ENCODE results near the gene KANSL1L.
A peak's percentile ranks its signal among the peaks of the same experiment; 100 is the strongest.
"Not testable (repeated sequence)": the region's sequence is repeated elsewhere in the genome, so short reads cannot be mapped to it uniquely, and the experiment has no call there.

The KANSL1L gene

DNA sequence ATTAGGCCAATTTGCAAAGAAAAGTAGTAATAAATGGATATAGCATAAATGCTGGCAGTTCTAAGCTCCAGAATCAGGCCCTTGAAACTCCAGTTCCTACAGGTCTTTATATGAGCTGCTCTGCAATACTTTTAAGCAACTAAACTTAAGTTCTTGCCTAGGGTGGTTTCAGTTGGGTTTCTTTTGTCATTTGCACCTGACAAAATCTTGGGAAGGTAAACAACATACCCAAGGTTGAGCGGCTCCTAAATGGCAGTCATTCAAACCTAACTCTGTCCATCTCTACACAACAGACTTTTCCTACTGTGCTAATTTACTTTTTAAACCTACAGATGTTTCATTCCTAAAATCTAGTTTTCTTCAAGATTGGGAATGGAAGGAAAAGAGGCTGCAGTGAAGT, 9.3 kb upstream of the KANSL1L start:
- Histone ChIP-seq H3K4me1 (no peaks in the 10 kb centered on the region), H3K9me3 (peaks cover 2% of the 10 kb centered on the region; the same call in 1 of the 2 replicates), H3K36me3 (no peaks in the 10 kb centered on the region), H3K27me3 (no peaks in the 10 kb centered on the region), H3K4me3 (ENCODE audit: low read depth, low read length) (no peak overlapping the region)
- DNase-seq: no peak
- TF ChIP-seq, protein P1, sequence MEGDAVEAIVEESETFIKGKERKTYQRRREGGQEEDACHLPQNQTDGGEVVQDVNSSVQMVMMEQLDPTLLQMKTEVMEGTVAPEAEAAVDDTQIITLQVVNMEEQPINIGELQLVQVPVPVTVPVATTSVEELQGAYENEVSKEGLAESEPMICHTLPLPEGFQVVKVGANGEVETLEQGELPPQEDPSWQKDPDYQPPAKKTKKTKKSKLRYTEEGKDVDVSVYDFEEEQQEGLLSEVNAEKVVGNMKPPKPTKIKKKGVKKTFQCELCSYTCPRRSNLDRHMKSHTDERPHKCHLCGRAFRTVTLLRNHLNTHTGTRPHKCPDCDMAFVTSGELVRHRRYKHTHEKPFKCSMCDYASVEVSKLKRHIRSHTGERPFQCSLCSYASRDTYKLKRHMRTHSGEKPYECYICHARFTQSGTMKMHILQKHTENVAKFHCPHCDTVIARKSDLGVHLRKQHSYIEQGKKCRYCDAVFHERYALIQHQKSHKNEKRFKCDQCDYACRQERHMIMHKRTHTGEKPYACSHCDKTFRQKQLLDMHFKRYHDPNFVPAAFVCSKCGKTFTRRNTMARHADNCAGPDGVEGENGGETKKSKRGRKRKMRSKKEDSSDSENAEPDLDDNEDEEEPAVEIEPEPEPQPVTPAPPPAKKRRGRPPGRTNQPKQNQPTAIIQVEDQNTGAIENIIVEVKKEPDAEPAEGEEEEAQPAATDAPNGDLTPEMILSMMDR (IDR thresholded peaks at IDR 0.05; ENCODE audit: low read depth, low read length): no peak

DNA sequence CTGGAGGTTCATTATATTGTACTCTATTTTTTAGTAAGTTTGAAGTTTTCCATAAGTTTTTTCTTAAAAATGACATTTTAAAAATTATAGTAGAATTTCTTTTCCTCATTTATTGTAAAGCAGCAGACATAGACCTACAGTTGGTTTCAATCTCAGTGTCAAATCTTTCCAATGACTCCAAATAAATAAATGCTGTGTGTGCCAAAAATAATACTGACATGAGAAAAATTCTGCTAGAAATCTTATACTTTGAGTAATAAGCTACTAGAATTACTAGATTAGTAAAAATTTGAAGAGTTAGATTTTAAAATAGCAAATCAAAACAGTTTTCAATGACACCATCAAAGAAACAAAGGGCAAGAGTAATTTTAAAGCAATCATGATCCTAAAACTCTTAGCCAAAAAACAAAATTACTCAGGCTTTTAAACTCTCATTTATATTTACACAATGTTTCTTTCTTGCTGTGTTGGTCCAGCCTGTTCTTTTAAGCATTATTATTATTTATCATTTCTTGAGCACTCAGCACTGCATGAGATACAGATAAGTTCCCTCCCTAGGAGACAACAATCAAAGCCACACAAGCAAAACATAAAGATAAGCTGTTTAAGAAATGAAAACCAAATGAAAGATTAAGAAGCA, 8.3 kb upstream of the KANSL1L start:
- Histone ChIP-seq H3K36me3 (no peaks in the 10 kb centered on the region), H3K27me3 (no peaks in the 10 kb centered on the region), H3K4me1 (no peaks in the 10 kb centered on the region), H3K4me3 (ENCODE audit: low read depth, low read length) (no peak overlapping the region), H3K9me3 (no peaks in the 10 kb centered on the region)
- TF ChIP-seq, protein P1 (IDR thresholded peaks at IDR 0.05; ENCODE audit: low read depth, low read length): no peak
- DNase-seq: no peak

DNA sequence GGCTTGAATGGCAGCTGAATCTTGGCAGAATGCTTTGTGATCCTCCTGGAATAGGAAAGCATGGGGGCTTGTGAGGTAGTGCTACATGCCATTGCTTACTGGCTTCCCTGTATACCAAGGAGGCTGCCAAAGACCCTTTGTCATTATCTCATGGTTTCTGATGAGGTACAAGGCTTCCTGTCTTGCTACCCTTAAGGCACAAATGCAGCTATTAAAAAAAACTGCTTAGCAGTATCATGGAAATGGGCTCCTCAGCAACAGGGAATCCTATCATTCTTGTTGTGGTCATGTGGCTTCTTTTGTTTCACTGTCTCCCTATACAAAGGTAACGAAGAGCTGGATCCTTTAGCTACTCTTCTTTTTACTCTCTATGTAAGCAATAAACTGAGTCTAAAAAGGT, 6.6 kb upstream of the KANSL1L start:
- Histone ChIP-seq H3K27me3 (no peaks in the 10 kb centered on the region), H3K9me3 (no peaks in the 10 kb centered on the region), H3K4me3 (ENCODE audit: low read depth, low read length) (no peak overlapping the region), H3K36me3 (no peaks in the 10 kb centered on the region), H3K4me1 (no peaks in the 10 kb centered on the region)
- TF ChIP-seq, protein P1 (IDR thresholded peaks at IDR 0.05; ENCODE audit: low read depth, low read length): no peak
- DNase-seq: no peak

DNA sequence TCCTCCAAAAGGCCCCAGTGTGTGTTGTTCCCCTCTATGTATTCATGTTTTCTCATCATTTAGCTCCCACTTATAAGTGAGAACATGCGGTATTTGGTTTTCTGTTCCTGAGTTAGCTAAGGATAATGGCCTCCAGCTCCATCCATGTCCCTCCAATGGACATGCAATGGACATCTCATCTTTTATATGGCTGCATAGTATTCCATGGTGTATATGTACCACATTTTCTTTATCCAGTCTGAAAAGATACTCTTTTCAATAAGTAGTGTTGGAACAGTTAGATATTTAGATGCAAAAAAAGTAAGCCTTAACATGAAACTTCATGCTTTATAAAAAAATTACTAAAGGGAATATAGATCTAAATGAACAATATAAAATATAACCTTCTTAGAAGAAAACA, 5.9 kb upstream of the KANSL1L start:
- not testable (repeated sequence) for H3K4me3 ChIP-seq (ENCODE audit: low read depth, low read length); H3K9me3 ChIP-seq; H3K36me3 ChIP-seq; H3K27me3 ChIP-seq; DNase-seq; H3K4me1 ChIP-seq

DNA sequence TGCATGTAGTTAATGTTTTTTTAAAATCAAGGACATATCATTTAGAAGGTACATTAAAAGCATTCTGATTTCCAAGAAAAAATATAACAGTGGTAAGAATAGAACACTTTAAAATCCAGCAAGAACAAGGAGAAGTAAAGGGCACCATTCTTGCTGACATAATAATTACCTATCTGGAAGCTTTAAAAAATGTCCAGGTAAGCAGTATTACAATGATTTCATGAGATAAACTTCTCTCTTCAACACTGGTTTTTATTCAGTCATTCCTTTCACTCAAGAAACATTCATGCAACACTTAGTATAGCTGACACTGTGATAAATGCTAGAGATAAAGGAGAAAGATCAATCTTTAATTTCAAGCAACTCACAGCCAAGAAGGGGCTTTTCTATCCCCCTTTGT, 2.9 kb upstream of the KANSL1L start:
- DNase-seq: no peak
- TF ChIP-seq, protein P1 (IDR thresholded peaks at IDR 0.05; ENCODE audit: low read depth, low read length): no peak

DNA sequence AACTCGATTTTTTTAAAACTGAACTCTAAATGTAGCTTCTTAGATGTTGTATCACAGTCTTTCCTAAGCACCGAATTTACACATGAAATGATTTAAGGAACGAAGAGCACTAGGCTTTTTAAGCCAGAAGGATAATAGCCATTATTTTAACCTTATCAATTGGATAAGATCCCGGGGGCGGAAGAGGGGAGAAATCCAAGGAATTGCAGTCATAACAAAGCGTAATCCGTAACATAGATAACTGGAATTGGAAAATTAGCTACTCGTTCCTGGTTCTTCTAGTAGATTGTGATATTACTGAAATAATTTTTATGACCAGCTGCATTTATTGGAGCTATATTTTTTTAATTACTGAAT, 988 bp upstream of the KANSL1L start:
- peak overlapping the region; percentile 74 for H3K4me3 ChIP-seq (ENCODE audit: low read depth, low read length)
- H3K9me3 ChIP-seq: no peaks in the 10 kb centered on the region
- TF ChIP-seq, protein P1 (IDR thresholded peaks at IDR 0.05; ENCODE audit: low read depth, low read length): no peak

More for the DNA sequence above, 2.9 kb upstream of the KANSL1L start:
- no peaks in the 10 kb centered on the region for H3K4me1 ChIP-seq
- no peak overlapping the region for H3K4me3 ChIP-seq (ENCODE audit: low read depth, low read length)
- H3K27me3 ChIP-seq: no peaks in the 10 kb centered on the region
- no peaks in the 10 kb centered on the region for H3K9me3 ChIP-seq
- no peaks in the 10 kb centered on the region for H3K36me3 ChIP-seq

More for the DNA sequence above, 988 bp upstream of the KANSL1L start:
- Histone ChIP-seq H3K27me3 (no peaks in the 10 kb centered on the region), H3K4me1 (no peaks in the 10 kb centered on the region; the same call in 1 of the 2 replicates), H3K36me3 (no peaks in the 10 kb centered on the region)
- no peak for DNase-seq
